Pancreas (tissue), 10 donors: Measurements from ENCODE around the gene SLC39A11. TPM values are rescaled to one million over a fixed set of nuclear protein-coding genes. Genes with fewer than 3 reads are reported as not detected.
A peak's percentile ranks its signal among the peaks of the same experiment; 100 is the strongest.

Source experiments
- ATAC-seq, 4 donors: fragments of 200-7000 bp; cut with Tn5 transposase; one replicate each; pipeline versions ENCODE4 v1.8.0 to v1.9.1; 2020; ENCODE audit warnings: mild to moderate bottlenecking in 4 of 4, moderate library complexity in 4 of 4
- DNase-seq, 6 donors: peaks; one replicate each; pipeline ENCODE4 v3.0.0-alpha.2; 2020
- FAIRE-seq: peaks from 2 replicates; lab custom pipeline; 2012; peaks lifted over from hg19 to GRCh38; lab: Jason Lieb, UNC
- H3K27ac ChIP-seq, 4 donors: fragments of 200-600 bp; sonication (generic); 1 replicate in 3 of 4; 2 replicates in 1 of 4; pipeline versions ENCODE4 v1.5.0 to v1.8.0; 2020
- H3K27me3 ChIP-seq, 4 donors: fragments of 200-600 bp; one replicate each; pipeline ENCODE4 v1.8.0; 2021
- H3K36me3 ChIP-seq, 3 donors: fragments of 200-600 bp; sonication (generic) in 1 of 3; one replicate each; pipeline versions ENCODE4 v1.5.0 to v1.8.0; 2020 to 2021
- H3K4me1 ChIP-seq, 3 donors: fragments of 200-600 bp; one replicate each; pipeline ENCODE4 v1.8.0; 2021
- H3K4me3 ChIP-seq, 4 donors: fragments of 200-600 bp; sonication (generic) in 2 of 4; one replicate each; pipeline versions ENCODE4 v1.5.0 to v1.8.0; 2020 to 2021
- H3K9me3 ChIP-seq, 4 donors: fragments of 200-600 bp; one replicate each; pipeline ENCODE4 v1.8.0; 2021
- WGBS, 2 donors: extraction: QIAGEN DNeasy Blood & Tissue Kit; methylation state at CpG; one replicate each; pipeline ENCODE4 v1.1.7; 2013; 5-methylcytosine and 5-hydroxymethylcytosine counted together
- intact Hi-C, 3 donors: fragments of 100-400 bp; cut with DNase I; formaldehyde crosslinking; loops; one replicate each; pipeline versions ENCODE4 v1.11.1 to v1.14.2; 2022
- polyA plus RNA-seq, 2 donors: library from polyadenylated mRNA; stranded (reverse); fragments of 200-250 nt; gene quantifications; one replicate each; pipeline ENCODE4 v1.2.3, GENCODE V29; 2013
- total RNA-seq, 6 donors: library from RNA; stranded (reverse); fragmentation: NEBNext Ultra II Directional in 4 of 6; extraction: Animal tissue kit (Norgen Biotek cat#: 25700) in 4 of 6; gene quantifications; one replicate each; pipeline versions ENCODE4 v1.2.1 to v1.2.4, GENCODE V29; 2021 to 2023
- TF ChIP-seq, protein P1 (sequence below), 4 donors: fragments of 200-600 bp; sonication (generic) in 3 of 4; IDR thresholded peaks; one replicate each; pipeline versions ENCODE4 v1.5.0 to v1.8.0; 2021; ENCODE audit warnings: antibody characterized with exemption in 4 of 4
- donor health status: healthy with polysubstance abuse.
- donor health status: DM: no; HTN: no; CAD: no; lungs with moderate emphysema.
- donor health status: DM: no; HTN: no; CAD: no.
- donor health status: control.
- donor health status: control.
- donor health status: Bipolar disorder and iron deficiency.
- donor health status: DM: yes; HTN: yes; CAD: no.
- donor health status: DM: no; HTN: no; CAD: no.
- donor health status: DM: no; HTN: no; CAD: no.
- donor health status: DM: yes; HTN: yes; CAD: no.

SLC39A11 gene
- total and polyA plus RNA-seq, 8 donors: 7.9 to 32.9 (median 19.9) TPM

DNA sequence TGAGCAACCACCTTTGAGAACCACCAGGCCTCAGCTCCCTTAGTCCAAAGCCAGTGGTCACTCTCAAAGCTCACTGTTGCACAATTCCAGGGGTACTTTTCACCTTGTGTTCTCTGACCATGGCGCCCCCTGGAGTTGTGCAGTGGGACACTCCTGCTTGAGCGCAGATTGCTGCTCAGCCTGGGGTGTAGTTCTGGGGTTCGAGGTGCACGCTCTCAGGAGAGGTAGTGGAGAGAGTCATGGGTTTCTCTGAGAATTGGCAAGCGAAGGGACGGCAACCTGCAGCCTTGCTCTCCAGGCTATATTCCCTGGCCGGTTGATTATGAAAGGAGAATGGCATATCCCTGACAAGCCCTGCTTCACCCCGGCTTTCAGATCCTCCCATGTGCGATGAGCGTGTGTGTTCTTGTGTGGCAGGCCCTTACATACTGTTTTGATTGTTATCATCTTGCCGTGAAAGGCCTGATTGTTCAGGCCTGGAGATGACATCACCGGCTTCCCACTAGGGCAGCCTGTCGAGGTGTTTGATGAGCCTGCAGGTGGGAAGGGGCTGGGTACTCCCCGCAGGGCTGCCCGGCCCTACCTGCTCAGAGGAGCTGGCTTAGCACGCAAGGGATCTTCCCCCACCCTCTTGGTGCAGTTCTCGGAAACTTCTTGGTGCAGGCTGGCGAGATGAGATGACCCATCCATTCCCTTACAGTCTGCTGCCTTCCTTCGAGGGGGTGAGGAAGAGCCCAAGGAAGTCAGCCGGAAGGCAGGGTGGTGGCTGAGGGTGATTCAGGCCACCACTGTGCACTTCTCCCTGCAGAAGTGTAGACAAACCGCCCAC, 431.2 kb downstream of the SLC39A11 start:
- TF ChIP-seq, protein P1, sequence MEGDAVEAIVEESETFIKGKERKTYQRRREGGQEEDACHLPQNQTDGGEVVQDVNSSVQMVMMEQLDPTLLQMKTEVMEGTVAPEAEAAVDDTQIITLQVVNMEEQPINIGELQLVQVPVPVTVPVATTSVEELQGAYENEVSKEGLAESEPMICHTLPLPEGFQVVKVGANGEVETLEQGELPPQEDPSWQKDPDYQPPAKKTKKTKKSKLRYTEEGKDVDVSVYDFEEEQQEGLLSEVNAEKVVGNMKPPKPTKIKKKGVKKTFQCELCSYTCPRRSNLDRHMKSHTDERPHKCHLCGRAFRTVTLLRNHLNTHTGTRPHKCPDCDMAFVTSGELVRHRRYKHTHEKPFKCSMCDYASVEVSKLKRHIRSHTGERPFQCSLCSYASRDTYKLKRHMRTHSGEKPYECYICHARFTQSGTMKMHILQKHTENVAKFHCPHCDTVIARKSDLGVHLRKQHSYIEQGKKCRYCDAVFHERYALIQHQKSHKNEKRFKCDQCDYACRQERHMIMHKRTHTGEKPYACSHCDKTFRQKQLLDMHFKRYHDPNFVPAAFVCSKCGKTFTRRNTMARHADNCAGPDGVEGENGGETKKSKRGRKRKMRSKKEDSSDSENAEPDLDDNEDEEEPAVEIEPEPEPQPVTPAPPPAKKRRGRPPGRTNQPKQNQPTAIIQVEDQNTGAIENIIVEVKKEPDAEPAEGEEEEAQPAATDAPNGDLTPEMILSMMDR (IDR thresholded peaks at IDR 0.05): no peak
- H3K27ac ChIP-seq: peak overlapping the region in 3 of 4 donors; percentile 1 to 51 (median 30)
- intact Hi-C loops: no loop called here
- no peaks in the 10 kb centered on the region for H3K27me3 ChIP-seq
- DNase-seq (peak in 4 of 6 donors; percentile 29 to 57 (median 46)), ATAC-seq (peak; percentile 64 to 89 (median 87)), FAIRE-seq (no peak)
- H3K36me3 ChIP-seq: no peaks in the 10 kb centered on the region
- H3K4me3 ChIP-seq: no peak overlapping the region
- H3K4me1 ChIP-seq: no peaks in the 10 kb centered on the region
- 71 to 82% methylated on average over 21 of the region's 21 CpGs for WGBS, 2 donors
- H3K9me3 ChIP-seq: no peaks in the 10 kb centered on the region

DNA sequence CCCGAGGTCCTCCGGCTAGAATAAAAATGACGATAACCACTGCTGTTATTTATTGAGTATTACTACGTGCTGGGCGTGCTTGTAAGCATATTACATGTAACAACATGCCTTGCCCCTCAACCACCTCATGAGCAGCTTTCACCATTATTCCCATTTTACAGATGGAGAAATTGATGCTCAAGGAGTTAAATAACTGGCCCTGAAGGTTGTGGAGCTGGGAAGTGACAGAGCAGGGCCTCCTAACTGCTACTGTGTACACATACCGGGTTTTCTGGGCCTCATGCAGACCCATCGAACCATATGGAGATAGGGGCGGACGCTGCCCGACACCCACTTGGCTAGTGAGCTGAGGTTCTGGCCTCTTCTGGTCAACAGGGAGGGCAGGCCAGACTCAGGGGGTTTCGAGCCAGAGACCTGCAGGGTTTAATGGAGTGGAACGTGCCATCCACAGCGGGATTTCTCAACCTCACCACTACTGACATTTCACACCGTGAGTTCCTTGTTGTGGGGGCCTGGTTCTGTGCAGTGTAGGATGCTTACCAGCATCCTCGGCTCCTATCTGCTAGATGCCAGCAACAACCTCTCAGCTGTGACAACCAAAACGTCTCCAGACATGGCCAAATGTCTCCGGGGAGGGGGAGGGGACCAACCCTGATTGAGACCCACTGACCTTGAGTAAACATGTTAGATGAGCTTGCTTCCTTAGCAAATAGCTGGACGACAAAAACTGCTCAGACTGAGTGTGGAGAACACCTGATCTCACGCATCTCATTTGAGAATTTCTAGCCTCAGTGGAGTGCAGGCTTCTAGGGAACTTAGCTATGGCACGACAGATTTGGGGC, 432.0 kb downstream of the SLC39A11 start:
- TF ChIP-seq, protein P1 (IDR thresholded peaks at IDR 0.05): no peak
- ATAC-seq (no peak), FAIRE-seq (no peak), DNase-seq (no peak)
- Histone ChIP-seq H3K27ac (peak overlapping the region in 2 of 4 donors; percentile 30 to 51), H3K27me3 (no peaks in the 10 kb centered on the region), H3K9me3 (no peaks in the 10 kb centered on the region), H3K36me3 (no peaks in the 10 kb centered on the region), H3K4me3 (no peak overlapping the region), H3K4me1 (no peaks in the 10 kb centered on the region)
- 83 to 87% methylated on average over 20 of the region's 20 CpGs for WGBS, 2 donors
- intact Hi-C loops: no loop called here

DNA sequence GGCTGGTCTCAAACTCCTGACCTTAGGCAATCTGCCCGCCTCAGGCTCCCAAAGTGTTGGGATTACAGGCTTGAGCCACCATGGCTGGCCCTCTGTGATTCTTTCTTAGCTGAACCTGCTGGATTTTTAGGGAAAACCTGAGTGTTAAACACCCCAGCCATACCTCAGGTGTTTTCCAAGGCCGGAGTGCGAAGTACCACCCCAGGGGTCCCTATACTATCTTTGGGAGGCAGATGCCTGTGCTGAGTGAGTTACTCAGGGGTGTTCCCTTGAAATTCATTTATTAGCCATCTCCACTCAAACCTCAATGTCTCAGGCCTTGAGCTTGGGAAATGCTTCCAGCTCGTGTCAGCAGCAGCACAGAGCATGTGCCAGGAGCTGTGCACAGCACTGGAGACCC, 432.7 kb downstream of the SLC39A11 start:
- TF ChIP-seq, protein P1 (IDR thresholded peaks at IDR 0.05): no peak
- Histone ChIP-seq H3K4me3 (no peak overlapping the region), H3K4me1 (no peaks in the 10 kb centered on the region), H3K9me3 (no peaks in the 10 kb centered on the region), H3K27ac (no peak overlapping the region), H3K27me3 (no peaks in the 10 kb centered on the region), H3K36me3 (no peaks in the 10 kb centered on the region)
- ATAC-seq: no peak
- intact Hi-C loops: no loop called here
- WGBS, 2 donors: 82 to 92% methylated on average over 4 of the region's 4 CpGs
- no peak for DNase-seq
- FAIRE-seq: no peak

DNA sequence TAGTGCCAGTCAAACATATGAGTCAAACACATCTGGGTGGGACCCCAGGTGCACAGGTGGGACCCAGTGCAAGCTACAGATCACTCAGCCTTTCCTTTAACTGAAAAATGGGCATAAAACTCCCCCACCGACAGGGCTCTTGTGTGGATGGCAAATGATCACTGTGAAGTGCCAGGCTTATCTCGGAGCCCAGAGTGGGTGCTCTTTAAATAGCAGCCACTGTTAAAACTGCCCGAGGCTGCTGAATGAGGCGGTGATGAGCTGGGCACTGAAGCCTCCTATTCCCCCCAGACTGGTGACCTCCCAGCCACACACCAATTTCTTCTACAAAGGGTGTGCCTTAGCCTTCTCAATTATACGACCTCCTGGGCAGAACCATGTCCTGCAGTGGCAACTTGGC, 433.8 kb downstream of the SLC39A11 start:
- Histone ChIP-seq H3K27me3 (no peaks in the 10 kb centered on the region), H3K36me3 (no peaks in the 10 kb centered on the region), H3K4me3 (no peak overlapping the region), H3K4me1 (no peaks in the 10 kb centered on the region), H3K27ac (no peak overlapping the region), H3K9me3 (no peaks in the 10 kb centered on the region)
- ATAC-seq: no peak
- intact Hi-C loops: no loop called here
- TF ChIP-seq, protein P1 (IDR thresholded peaks at IDR 0.05): no peak
- no peak for DNase-seq
- 80 to 87% methylated on average over 5 of the region's 5 CpGs for WGBS, 2 donors
- FAIRE-seq: no peak
